ENCODE measurements around the gene FOXA2. TPM values are rescaled to one million over a fixed set of nuclear protein-coding genes. Genes with fewer than 3 reads are reported as not detected.

Gene FOXA2
- total RNA-seq, 2 donors from 2014 or later = 86.7 to 123 TPM

- peak; percentile 74 for DNase-seq
- peaks cover 34% of the 10 kb centered on the region for H3K4me1 Mint-ChIP-seq
- Histone ChIP-seq H3K27me3 (ENCODE audit: control insufficient read depth, insufficient read depth, low read length, poor library complexity, severe bottlenecking) (peaks cover 43% of the 10 kb centered on the region), H3K4me1 (ENCODE audit: control insufficient read depth, insufficient read depth, low read length) (peaks cover 4% of the 10 kb centered on the region), H3K27ac (ENCODE audit: low read depth, low read length) (no peak overlapping the region), H3K36me3 (ENCODE audit: control insufficient read depth, insufficient read depth, low read length) (peaks cover 23% of the 10 kb centered on the region), H3K9me3 (ENCODE audit: control insufficient read depth, low read length) (no peaks in the 10 kb centered on the region), H3K4me3 (ENCODE audit: low read length) (peak overlapping the region; percentile 87), H3K9ac (ENCODE audit: extremely low read depth, low read length, poor library complexity, severe bottlenecking) (peak overlapping the region; percentile 98)
- TF ChIP-seq CTCF (conservative IDR thresholded peaks at IDR 0.05) = no peak
- peaks cover 67% of the 10 kb centered on the region for H3K27me3 Mint-ChIP-seq (ENCODE audit: insufficient read depth)
- H3K4me3 Mint-ChIP-seq = peak overlapping the region; percentile 100
- H3K36me3 Mint-ChIP-seq (ENCODE audit: low read depth) = peaks cover 33% of the 10 kb centered on the region
- no peaks in the 10 kb centered on the region for H3K9me3 Mint-ChIP-seq
- H3K27ac Mint-ChIP-seq = peak overlapping the region; percentile 76
- 2 to 4% methylated on average over 42 to 54 of the region's 54 CpGs for WGBS, 2 experiments (ENCODE audit: insufficient coverage in 1 of 2, insufficient read length in 1 of 2)
Observed at GRCh38 chr20:22582386-22582963, 1.9 kb downstream of the FOXA2 start.

- Mint-ChIP-seq H3K27ac (peak overlapping the region; percentile 94), H3K36me3 (ENCODE audit: low read depth) (peaks cover 33% of the 10 kb centered on the region), H3K4me3 (peak overlapping the region; percentile 100), H3K27me3 (ENCODE audit: insufficient read depth) (peaks cover 68% of the 10 kb centered on the region), H3K4me1 (peaks cover 34% of the 10 kb centered on the region), H3K9me3 (no peaks in the 10 kb centered on the region)
- peak; percentile 38 for TF ChIP-seq CTCF (conservative IDR thresholded peaks at IDR 0.05)
- H3K4me1 ChIP-seq (ENCODE audit: control insufficient read depth, insufficient read depth, low read length) = no peaks in the 10 kb centered on the region
- H3K27ac ChIP-seq (ENCODE audit: low read depth, low read length) = no peak overlapping the region
- peak overlapping the region; percentile 98 for H3K9ac ChIP-seq (ENCODE audit: extremely low read depth, low read length, poor library complexity, severe bottlenecking)
- peak overlapping the region; percentile 87 for H3K4me3 ChIP-seq (ENCODE audit: low read length)
- DNase-seq = peak; percentile 70
- no peaks in the 10 kb centered on the region for H3K9me3 ChIP-seq (ENCODE audit: control insufficient read depth, low read length)
- 6 to 7% methylated on average over 15 to 48 of the region's 54 CpGs for WGBS, 2 experiments (ENCODE audit: insufficient coverage in 1 of 2, insufficient read length in 1 of 2)
- peaks cover 23% of the 10 kb centered on the region for H3K36me3 ChIP-seq (ENCODE audit: control insufficient read depth, insufficient read depth, low read length)
- H3K27me3 ChIP-seq (ENCODE audit: control insufficient read depth, insufficient read depth, low read length, poor library complexity, severe bottlenecking) = peaks cover 44% of the 10 kb centered on the region
Observed at GRCh38 chr20:22581437-22582385, 2.7 kb downstream of the FOXA2 start.

- no peak for TF ChIP-seq CTCF (conservative IDR thresholded peaks at IDR 0.05)
- DNase-seq = peak; percentile 83
- 3 to 6% methylated on average over 13 to 18 of the region's 18 CpGs for WGBS, 2 experiments (ENCODE audit: insufficient coverage in 1 of 2, insufficient read length in 1 of 2)
Observed at GRCh38 chr20:22579711-22580697, 4.4 kb downstream of the FOXA2 start.

More at GRCh38 chr20:22579711-22580697, 4.4 kb downstream of the FOXA2 start:
- Mint-ChIP-seq H3K36me3 (ENCODE audit: low read depth) (peaks cover 33% of the 10 kb centered on the region), H3K27ac (peak overlapping the region; percentile 95), H3K4me1 (peaks cover 32% of the 10 kb centered on the region), H3K27me3 (ENCODE audit: insufficient read depth) (peaks cover 68% of the 10 kb centered on the region), H3K9me3 (no peaks in the 10 kb centered on the region), H3K4me3 (peak overlapping the region; percentile 100)
- Histone ChIP-seq H3K4me3 (ENCODE audit: low read length) (peak overlapping the region; percentile 87), H3K4me1 (ENCODE audit: control insufficient read depth, insufficient read depth, low read length) (no peaks in the 10 kb centered on the region), H3K36me3 (ENCODE audit: control insufficient read depth, insufficient read depth, low read length) (peaks cover 23% of the 10 kb centered on the region), H3K9me3 (ENCODE audit: control insufficient read depth, low read length) (no peaks in the 10 kb centered on the region), H3K27ac (ENCODE audit: low read depth, low read length) (no peak overlapping the region), H3K9ac (ENCODE audit: extremely low read depth, low read length, poor library complexity, severe bottlenecking) (peak overlapping the region; percentile 98), H3K27me3 (ENCODE audit: control insufficient read depth, insufficient read depth, low read length, poor library complexity, severe bottlenecking) (peaks cover 33% of the 10 kb centered on the region)
